Measurements from ENCODE around the gene CDC23.
A peak's percentile ranks its signal among the peaks of the same experiment; 100 is the strongest.
"Not testable (repeated sequence)": the region's sequence is repeated elsewhere in the genome, so short reads cannot be mapped to it uniquely, and the experiment has no call there.

CDC23 gene

GRCh38 chr5:138210985-138211384 is 2.1 kb downstream of the CDC23 start:
- no peak for DNase-seq

GRCh38 chr5:138193859-138194258 is 19.3 kb downstream of the CDC23 start:
- DNase-seq: not testable (repeated sequence)

- no peak for DNase-seq
These were observed 20.3 kb downstream of the CDC23 start for GRCh38 chr5:138192826-138193225.

DNA sequence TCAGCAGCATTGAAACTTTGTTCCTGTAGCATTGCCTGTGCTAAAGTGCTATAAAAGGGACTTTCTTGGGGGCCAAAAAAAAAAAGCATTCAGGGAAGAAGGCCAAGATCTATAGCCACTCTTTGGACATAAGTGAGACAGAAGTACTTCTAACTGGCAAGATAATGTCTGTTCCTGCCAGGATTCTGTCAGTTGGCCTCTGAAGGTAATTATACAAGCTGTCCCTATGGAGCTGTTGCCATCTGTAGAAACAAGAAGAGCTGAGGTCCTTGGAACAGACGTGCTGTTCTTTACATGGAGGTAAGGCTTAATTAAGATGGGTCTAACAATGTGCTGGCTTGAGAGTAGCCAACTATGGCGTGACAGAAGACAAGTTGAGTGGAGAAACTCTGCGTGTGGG is 24.5 kb downstream of the CDC23 start:
- DNase-seq: no peak

DNA sequence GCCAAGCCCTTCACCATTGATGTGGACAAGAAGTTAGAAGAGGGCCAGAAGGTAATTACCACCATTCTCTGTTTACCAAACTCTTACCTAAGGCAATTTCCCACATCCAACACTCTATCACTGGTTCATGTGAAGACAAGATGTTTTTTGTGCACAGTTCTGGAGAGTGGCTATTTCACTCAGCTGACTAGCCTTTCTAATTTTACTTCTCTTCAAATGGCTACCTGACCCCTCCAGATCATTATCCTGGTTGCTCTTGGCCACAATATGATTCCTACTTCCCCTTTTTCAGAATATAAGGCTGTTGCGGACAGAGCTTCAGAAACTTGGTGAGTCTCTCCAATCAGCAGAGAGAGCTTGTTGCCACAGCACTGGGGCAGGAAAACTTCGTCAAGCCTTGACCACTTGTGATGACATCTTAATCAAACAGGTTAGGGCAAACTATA is 27.1 kb downstream of the CDC23 start:
- no peak for DNase-seq

DNA sequence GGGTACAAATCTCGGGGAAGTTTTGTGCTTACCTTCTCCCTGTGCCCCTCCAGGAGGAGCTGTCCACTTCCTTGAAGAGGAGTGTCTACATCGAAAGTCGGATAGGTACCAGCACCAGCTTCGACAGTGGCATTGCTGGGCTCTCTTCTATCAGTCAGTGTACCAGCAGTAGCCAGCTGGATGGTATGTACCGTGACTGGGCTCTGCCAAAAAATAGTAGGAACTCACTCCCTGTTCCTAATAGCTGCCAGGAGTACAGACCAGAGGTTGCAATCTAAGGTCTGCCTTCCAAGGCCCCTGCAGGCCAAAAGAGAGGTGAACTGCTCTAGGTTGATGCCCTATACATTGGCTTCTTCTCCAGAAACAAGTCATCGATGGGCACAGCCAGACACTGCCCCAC is 30.3 kb downstream of the CDC23 start:
- no peak for DNase-seq

GRCh38 chr5:138180841-138181240 is 32.3 kb downstream of the CDC23 start:
- DNase-seq: no peak

GRCh38 chr5:138180183-138180782 is 32.8 kb downstream of the CDC23 start:
- peak; percentile 22 for DNase-seq

GRCh38 chr5:138179277-138179857 is 33.8 kb downstream of the CDC23 start:
- DNase-seq: no peak

DNA sequence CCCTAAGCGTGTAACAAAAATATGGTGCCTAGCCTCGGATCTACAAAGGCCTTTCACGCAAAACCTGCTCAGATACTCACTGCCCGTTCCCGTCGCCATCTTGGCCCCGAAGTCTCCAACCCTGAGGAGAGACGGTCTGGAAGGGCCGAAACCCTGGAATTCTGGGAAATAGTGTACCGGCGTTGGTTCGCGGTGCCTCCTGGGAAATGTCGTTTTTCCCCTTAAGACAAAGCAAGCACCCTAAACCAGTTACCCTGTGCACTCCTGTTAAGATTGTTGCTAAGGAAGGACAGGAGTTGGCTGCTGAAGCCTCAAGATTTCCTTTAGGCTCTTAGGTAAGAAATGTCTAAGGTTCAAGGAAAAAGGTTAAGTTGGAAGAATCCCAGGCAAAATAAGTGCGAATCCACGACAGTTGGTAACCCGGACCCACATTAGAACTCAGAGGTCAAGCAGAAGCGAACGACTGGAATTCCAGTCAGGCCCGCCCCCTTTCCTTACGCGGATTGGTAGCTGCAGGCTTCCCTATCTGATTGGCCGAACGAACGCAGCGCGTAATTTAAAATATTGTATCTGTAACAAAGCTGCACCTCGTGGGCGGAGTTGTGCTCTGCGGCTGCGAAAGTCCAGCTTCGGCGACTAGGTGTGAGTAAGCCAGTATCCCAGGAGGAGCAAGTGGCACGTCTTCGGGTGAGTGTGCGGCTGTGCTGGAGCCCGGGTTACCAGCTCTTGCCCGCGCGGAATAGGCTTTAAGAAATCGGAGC is 34.4 kb downstream of the CDC23 start, which contains the start of the genes BRD8 and KIF20A:
Gene BRD8 (minus strand): TSS at position 115 of the 761 bp plus-strand sequence. CDS start 16 bp downstream, at position 99.
Gene KIF20A (plus strand): TSS at position 597 of the 761 bp plus-strand sequence. CDS start 569 bp downstream, outside the sequence.
- DNase-seq: peak; percentile 79

GRCh38 chr5:138177941-138178515 is 35.1 kb downstream of the CDC23 start:
- peak; percentile 5 for DNase-seq

GRCh38 chr5:138170299-138170698 is 42.8 kb downstream of the CDC23 start:
- DNase-seq: no peak

- DNase-seq: no peak
These were observed 44.0 kb downstream of the CDC23 start for GRCh38 chr5:138169124-138169523.

DNA sequence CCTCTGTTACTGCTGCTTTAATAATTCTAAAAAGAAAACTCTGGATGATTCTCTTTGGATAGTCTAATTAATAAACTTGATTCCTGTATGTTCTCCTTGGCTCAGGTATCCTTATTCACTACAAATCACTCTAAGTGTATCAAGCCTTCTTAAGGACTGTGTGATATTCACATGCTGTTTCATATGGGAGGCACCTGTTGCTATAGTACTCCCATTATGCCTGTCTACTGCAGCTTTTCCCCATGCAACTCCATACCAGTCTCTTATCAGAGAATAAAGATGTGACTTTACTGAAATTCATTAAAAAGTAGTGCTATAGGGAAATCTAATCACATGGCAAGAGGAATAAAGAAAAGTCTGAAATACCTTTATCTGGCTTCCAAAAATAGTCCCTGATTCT is 49.4 kb downstream of the CDC23 start:
- no peak for DNase-seq

DNA sequence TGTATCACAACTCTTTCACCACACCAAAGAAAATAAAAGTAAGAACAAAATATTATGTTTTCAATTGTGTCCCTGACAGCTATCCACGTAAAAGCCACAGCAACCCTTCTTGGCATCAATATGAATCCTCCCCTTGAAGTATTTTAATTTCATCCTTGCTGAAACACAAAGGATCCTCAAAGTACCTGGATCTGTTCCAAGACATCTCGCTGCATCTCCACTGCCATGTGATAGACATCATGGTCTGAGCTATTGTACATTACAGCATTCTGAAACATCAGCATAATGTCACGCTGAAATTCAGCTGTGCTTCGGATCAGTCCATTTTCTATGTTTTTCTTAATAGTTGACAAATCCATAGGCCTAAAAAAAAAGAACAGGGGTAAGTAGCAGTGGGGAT is 52.4 kb downstream of the CDC23 start:
- no peak for DNase-seq

DNA sequence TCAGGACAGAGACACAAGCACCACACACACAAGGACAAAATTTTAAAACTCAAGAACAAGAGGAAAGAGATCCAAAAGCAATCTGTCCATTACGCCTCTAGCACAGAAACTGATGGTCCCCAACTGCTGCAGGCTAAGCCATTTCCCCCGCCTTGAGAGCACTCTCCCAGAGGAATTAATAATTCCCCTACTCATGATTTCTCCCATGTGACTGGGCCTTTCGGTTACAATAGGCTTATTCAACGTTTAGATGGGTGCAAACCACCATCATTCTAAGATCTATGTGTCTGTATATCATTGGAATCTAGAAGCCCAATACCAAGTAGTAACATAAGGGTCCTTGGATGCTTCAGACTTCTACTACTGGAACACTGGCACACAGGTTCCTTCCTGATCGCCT is 53.5 kb downstream of the CDC23 start:
- DNase-seq: no peak

- DNase-seq: no peak
These were observed 55.5 kb downstream of the CDC23 start for GRCh38 chr5:138157626-138158025.

DNA sequence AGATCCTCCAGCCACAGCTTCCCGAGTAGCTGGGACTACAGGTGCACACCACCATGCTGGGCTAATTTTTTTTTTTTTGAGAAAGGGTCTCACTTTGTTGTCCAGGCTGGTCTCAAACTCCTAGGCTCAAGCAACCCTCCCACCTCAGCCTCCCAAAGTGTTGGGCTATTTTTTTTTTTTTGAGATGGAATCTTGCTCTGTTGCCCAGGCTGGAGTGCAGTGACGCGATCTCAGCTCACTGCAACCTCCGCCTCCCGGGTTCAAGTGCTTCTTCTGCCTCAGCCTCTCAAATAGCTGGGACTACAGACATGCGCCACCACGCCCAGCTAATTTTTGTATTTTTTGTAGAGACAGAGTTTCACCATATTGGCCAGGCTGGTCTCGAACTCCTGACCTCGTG is 57.1 kb downstream of the CDC23 start:
- DNase-seq: not testable (repeated sequence)

- no peak for DNase-seq
These were observed 63.6 kb downstream of the CDC23 start for GRCh38 chr5:138149530-138149929.

DNA sequence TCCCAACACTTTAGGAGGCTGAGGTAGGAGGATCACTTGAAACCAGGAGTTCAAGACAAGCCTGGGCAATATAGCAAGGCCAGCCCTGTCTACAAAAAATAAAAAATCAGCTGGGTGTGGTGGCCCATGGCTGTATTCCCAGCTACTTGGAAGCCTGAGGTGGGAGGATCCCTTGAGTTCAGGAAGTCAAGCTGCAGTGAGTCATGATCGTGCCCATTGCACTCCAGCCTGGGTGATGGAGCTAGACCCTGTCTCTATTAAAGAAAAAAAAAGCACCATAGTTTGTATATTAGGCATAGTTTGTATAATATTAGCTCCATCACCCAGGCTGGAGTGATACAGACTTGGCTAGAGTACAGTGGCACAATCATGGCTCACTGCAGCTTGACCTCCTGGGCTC is 64.3 kb downstream of the CDC23 start:
- no peak for DNase-seq

- DNase-seq: not testable (repeated sequence)
These were observed 69.5 kb downstream of the CDC23 start for GRCh38 chr5:138143578-138143977.

GRCh38 chr5:138141734-138142133 is 71.4 kb downstream of the CDC23 start:
- no peak for DNase-seq

GRCh38 chr5:138140268-138140667 is 72.9 kb downstream of the CDC23 start:
- DNase-seq: no peak

- DNase-seq: no peak
These were observed 73.4 kb downstream of the CDC23 start for GRCh38 chr5:138139781-138140090.

Data from NCI-H2171 (cell line).